GM12878 (cell line): ENCODE measurements around the gene ADK. TPM values are rescaled to one million over a fixed set of nuclear protein-coding genes. Genes with fewer than 3 reads are reported as not detected.

ENCODE experiments used
- BACH1 ChIP-seq: fragments of 450-650 bp; IDR thresholded peaks from 2 replicates; pipeline ENCODE4 v1.6.1; 2017; ENCODE audit warnings: mild to moderate bottlenecking, borderline replicate concordance
- CUX1 ChIP-seq: IDR thresholded peaks from 2 replicates; pipeline ENCODE4 v1.6.1; 2012; ENCODE audit warnings: improper control_type of control experiment, low read depth, low read length; ENCODE audit not compliant: insufficient replicate concordance
- E2F8 ChIP-seq: fragments of 450-650 bp; IDR thresholded peaks from 2 replicates; pipeline ENCODE4 v1.6.1; 2018; ENCODE audit warnings: mild to moderate bottlenecking, low read depth, moderate library complexity; ENCODE audit not compliant: partially characterized antibody
- ETV6 ChIP-seq, 2 experiments: fragments of 450-650 bp in 1 of 2; IDR thresholded peaks in 1 of 2; conservative IDR thresholded peaks in 1 of 2; 2 replicates each; pipeline ENCODE4 v1.6.1; 2014; ENCODE audit warnings: antibody characterized with exemption in 1 of 2, borderline replicate concordance in 1 of 2, low read depth in 1 of 2, mild to moderate bottlenecking in 1 of 2, moderate library complexity in 1 of 2
- FOS ChIP-seq: IDR thresholded peaks from 3 replicates; pipeline ENCODE4 v1.6.1; 2011; ENCODE audit warnings: borderline replicate concordance; ENCODE audit not compliant: insufficient read length; ENCODE audit errors: extremely low read depth
- IKZF1 ChIP-seq: fragments of 450-650 bp; conservative IDR thresholded peaks from 2 replicates; pipeline ENCODE4 v1.6.1; 2017; ENCODE audit warnings: antibody characterized with exemption, mild to moderate bottlenecking
- MYB ChIP-seq: fragments of 150-350 bp; IDR thresholded peaks from 2 replicates; pipeline ENCODE4 v1.6.1; 2014; ENCODE audit warnings: mild to moderate bottlenecking, low read depth, low read length, borderline replicate concordance
- NFIC ChIP-seq: IDR thresholded peaks from 2 replicates; pipeline ENCODE4 v1.6.1; 2012; ENCODE audit warnings: low read depth, mild to moderate bottlenecking, inconsistent platforms, low read length, moderate library complexity
- RUNX3 ChIP-seq: IDR thresholded peaks from 2 replicates; pipeline ENCODE4 v1.6.1; 2012; ENCODE audit warnings: low read length, inconsistent platforms
- TAF1 ChIP-seq: IDR thresholded peaks from 2 replicates; pipeline ENCODE4 v1.6.1; 2011; ENCODE audit warnings: mild to moderate bottlenecking, low read depth, low read length, borderline replicate concordance
- TBL1XR1 ChIP-seq: IDR thresholded peaks from 2 replicates; pipeline ENCODE4 v1.6.1; 2012; ENCODE audit warnings: low read depth, low read length, improper control_type of control experiment
- ZNF274 ChIP-seq: IDR thresholded peaks from one replicate; pipeline ENCODE4 v1.8.0; 2011; ENCODE audit not compliant: insufficient read length, insufficient read depth
- polyA plus RNA-seq, 11 experiments: library from polyadenylated mRNA; depleted of rRNA in 4 of 11; unstranded in 6 of 11; stranded (reverse) in 5 of 11; fragments of >200 nt; fragmentation: Nextera tagmentation in 4 of 11; fragmentation: Illumina TruSeq in 1 of 11; extraction: Ambion mirVana in 4 of 11; extraction: Trizol in 1 of 11; gene quantifications; 1 replicate in 1 of 11; 2 replicates in 10 of 11; pipeline versions ENCODE4 v1.2.1 to v1.2.3, GENCODE V29; 2011 to 2016; ENCODE audit warnings: inconsistent platforms in 2 of 11, missing spikeins in 2 of 11, low read depth in 1 of 11
- total RNA-seq, 4 experiments: library from RNA; depleted of rRNA in 3 of 4; stranded (reverse); fragments of >200 nt in 3 of 4; fragmentation: Illumina TruSeq in 1 of 4; extraction: Trizol in 1 of 4; gene quantifications; 2 replicates each; pipeline versions ENCODE4 v1.2.1 to v1.2.3, GENCODE V29; 2013 to 2021
- TF ChIP-seq, protein P1 (sequence below), 3 experiments: IDR thresholded peaks in 2 of 3; conservative IDR thresholded peaks in 1 of 3; 2 replicates each; pipeline ENCODE4 v1.5.1; 2011; ENCODE audit warnings: low read depth in 3 of 3, low read length in 3 of 3, mild to moderate bottlenecking in 3 of 3, control low read depth in 2 of 3, moderate library complexity in 2 of 3, inconsistent platforms in 1 of 3, mixed read lengths in 1 of 3; ENCODE audit not compliant: control insufficient read depth in 2 of 3, insufficient read depth in 1 of 3; ENCODE audit errors: extremely low read depth in 1 of 3
- TF ChIP-seq, protein P2 (sequence below): fragments of 450-650 bp; IDR thresholded peaks from 2 replicates; pipeline ENCODE4 v1.6.1; 2017; ENCODE audit warnings: borderline replicate concordance

ADK gene
- total and polyA plus RNA-seq, 10 of the 15 experiments (the other 5 are each of a cell fraction or from before 2014, with no cell fraction given): 42.0 to 151 (median 81.6) TPM

- TF ChIP-seq, protein P1, sequence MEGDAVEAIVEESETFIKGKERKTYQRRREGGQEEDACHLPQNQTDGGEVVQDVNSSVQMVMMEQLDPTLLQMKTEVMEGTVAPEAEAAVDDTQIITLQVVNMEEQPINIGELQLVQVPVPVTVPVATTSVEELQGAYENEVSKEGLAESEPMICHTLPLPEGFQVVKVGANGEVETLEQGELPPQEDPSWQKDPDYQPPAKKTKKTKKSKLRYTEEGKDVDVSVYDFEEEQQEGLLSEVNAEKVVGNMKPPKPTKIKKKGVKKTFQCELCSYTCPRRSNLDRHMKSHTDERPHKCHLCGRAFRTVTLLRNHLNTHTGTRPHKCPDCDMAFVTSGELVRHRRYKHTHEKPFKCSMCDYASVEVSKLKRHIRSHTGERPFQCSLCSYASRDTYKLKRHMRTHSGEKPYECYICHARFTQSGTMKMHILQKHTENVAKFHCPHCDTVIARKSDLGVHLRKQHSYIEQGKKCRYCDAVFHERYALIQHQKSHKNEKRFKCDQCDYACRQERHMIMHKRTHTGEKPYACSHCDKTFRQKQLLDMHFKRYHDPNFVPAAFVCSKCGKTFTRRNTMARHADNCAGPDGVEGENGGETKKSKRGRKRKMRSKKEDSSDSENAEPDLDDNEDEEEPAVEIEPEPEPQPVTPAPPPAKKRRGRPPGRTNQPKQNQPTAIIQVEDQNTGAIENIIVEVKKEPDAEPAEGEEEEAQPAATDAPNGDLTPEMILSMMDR (IDR thresholded peaks at IDR 0.05 in 2 of 3, conservative IDR thresholded peaks at IDR 0.05 in 1 of 3; ENCODE audit: control insufficient read depth in 2 of 3, extremely low read depth in 1 of 3, insufficient read depth in 1 of 3, low read depth in 3 of 3, low read length in 3 of 3): no peak
- TF ChIP-seq NFIC: peak; percentile 34; the same call in 1 of the 2 replicates
- TF ChIP-seq IKZF1: no peak
- no peak for TF ChIP-seq E2F8
- peak; percentile 74; the same call in 1 of the 2 replicates for TF ChIP-seq TBL1XR1
- TF ChIP-seq, protein P2, sequence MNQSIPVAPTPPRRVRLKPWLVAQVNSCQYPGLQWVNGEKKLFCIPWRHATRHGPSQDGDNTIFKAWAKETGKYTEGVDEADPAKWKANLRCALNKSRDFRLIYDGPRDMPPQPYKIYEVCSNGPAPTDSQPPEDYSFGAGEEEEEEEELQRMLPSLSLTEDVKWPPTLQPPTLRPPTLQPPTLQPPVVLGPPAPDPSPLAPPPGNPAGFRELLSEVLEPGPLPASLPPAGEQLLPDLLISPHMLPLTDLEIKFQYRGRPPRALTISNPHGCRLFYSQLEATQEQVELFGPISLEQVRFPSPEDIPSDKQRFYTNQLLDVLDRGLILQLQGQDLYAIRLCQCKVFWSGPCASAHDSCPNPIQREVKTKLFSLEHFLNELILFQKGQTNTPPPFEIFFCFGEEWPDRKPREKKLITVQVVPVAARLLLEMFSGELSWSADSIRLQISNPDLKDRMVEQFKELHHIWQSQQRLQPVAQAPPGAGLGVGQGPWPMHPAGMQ: no peak
- no peak for TF ChIP-seq MYB
- no peak for TF ChIP-seq ETV6 (conservative IDR thresholded peaks at IDR 0.05 in 1 of 2, IDR thresholded peaks at IDR 0.05 in 1 of 2; ENCODE audit: borderline replicate concordance in 1 of 2, low read depth in 1 of 2)
- TF ChIP-seq CUX1: no peak
- TF ChIP-seq RUNX3: peak; percentile 38; the same call in 1 of the 2 replicates
- no peak for TF ChIP-seq ZNF274
- no peak for TF ChIP-seq FOS
- no peak for TF ChIP-seq BACH1
- no peak for TF ChIP-seq TAF1
These were observed 12.5 kb downstream of the ADK start (continued) for GRCh38 chr10:74163319-74164068.
